GM21576 (cell line): ENCODE measurements around the gene JPH4.

Source experiments
- ATAC-seq: cut with Tn5 transposase; IDR thresholded peaks from one replicate; pipeline ENCODE4 v1.9.1; 2021; ENCODE audit warnings: mild to moderate bottlenecking, moderate library complexity; ENCODE audit not compliant: unreplicated experiment

Gene JPH4

DNA sequence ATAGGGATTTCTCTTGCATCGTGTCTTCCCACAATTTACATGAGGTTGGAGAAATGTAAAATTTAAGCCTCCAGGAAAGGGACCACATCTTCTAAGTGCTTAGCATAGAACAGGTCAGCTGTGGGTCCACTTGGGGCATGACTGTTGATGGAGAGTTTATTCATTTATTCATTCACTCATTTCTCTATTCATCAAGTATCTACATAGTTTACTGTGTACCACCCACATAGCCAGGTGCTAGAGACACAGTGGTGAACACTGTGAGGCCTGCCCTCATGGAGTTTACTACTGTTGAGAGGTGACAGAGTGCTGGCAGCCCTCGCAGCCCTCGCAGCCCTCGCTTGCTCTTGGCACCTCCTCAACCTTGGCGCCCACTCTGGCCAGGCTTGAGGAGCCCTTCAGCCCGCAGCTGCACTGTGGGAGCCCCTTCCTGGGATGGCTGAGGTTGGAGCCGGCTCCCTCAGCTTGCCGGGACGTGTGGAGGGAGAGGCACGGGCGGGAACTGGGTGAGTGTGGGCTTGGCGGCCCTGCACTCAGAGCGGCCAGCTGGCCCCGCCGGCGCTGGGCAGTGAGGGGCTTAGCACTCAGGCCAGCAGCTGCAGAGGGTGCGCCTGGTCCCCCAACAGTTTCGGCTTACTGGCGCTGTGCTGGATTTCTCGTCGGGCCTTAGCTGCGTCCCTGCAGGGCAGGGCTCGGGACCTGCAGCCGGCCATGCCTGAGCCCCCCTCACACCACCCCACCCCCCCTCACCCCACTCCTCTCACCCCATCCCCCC is 1.7 kb upstream of the JPH4 start:
- ATAC-seq, result no peak

DNA sequence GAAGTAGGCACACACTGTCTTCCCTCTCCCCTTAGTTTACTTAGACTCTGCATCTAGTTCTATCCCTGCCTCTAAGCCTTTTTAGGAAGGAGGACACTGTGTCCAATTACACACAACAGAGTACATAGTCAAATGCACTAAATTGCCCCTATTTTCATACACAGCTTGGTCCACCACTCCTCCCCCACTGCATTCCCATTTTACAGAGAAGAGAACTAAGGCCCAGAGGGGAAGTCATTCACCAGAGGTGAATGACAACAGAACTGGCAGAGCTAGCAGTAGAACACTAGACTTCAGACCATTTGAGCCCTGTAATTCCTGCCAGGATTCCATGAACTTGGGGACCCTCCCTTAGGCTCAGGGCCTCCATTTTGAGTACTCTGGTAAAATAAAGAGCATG is 1.1 kb upstream of the JPH4 start:
- no peak for ATAC-seq

DNA sequence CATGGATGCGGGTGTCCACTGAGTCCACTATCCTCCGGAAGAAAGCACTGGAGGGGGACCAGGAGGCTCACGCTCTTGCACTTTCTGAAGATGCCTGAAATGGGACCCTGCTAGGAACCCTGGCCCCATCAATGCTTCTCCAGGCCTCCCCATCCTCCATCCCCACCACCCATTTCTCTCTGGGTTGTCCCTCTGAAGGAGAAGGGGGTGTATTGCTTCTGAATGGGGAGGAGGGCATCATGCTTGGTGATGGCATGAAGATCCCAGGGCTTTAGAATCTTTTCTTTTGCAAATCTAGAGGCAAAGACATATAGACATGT is 681 bp upstream of the JPH4 start:
- no peak for ATAC-seq

DNA sequence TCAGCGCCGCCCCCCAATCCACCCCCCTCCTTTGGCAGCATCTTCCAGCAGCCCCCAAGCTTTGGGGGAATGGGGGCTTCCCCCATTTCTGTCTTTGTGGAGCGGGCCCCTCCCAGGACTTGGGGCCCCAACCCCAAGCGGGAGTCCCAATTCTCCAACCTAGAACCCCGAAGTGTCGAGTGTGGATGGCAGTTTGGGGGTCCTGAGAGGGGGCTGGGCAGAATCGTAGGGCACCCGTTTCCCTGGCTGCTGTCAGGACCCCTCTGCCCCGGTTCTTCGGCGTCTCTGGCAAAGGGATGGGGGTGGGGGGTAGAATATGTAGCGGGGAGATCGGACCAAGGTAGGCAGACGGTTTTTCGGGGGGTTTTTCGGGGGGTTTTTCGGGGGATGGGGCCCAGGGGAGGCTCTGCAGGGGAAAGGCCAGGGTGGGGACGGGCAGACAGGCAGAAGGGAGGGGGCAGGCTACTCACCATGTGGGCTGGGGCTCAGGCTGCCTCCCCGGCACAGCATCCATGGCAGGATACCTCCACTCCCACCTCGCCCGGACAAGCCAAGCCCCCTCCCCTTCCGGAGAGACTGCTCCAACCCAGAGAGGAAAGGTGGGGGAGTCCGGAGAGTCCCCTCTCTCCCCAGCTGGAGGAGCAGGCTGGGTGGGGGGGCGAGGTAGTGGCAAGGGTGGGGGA is 739 bp downstream of the JPH4 start:
- ATAC-seq, result no peak

DNA sequence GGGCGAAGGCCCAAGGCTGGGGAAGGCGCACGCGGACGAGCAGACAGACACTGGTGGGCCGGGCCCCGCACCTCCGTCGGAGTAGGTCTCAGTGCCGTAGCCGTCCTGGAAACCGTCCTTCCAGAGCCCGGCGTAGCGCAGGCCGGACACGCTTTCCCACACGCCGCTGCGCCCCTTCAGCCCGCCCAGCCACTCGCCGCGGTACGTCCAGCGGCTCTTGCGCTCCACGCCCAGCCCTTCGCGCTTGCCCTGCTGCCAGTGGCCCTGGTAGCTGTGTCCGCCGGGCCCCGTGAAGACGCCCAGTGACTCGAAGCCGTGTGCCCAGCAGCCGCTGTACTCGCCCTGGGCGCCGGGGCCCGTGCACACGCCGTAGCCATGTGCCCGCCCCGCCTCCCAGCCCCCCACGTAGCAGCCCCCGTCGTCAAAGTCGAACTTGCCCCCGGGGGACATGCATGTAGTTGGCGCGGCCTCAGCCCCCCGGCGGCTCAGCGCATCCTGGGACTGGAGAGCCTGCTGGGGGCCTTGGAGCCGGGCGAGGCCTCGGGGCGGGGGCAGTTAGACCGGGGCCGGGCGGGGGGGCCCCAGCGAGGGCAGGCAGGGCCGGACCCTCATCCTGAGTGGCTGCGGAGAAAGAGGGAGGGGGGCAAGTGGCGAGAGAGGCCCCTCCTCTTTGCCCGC is 1.4 kb downstream of the JPH4 start:
- ATAC-seq, result no peak

DNA sequence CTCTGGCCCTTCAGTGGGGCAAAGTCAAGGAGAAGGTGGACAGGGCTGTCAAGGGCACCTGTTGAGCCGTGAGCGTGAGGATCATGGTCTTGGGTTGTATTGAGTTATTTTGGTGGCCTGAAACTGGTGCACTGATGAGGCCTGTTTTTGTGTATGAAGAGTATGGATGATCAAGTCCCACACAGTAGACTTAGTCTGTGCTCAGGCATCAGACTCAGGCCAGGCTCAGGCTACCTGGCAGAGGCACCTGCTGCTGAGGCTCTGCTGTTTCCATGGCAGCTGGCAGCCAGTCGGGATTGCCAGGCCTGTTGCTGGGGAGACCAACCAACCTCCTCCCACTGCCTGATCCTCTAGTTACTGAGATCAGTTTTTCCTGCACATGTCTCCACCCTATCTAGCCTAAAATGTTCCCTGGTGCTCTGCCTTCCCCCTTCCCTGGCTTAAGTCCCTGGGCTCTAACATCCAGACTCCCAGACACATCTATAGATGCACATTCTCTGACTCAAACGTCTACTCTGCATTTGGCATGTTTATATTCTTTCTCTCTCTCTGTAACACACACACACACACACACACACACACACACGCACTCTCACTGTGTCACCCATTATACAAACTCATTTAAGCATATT is 5.1 kb downstream of the JPH4 start:
- ATAC-seq, result no peak

DNA sequence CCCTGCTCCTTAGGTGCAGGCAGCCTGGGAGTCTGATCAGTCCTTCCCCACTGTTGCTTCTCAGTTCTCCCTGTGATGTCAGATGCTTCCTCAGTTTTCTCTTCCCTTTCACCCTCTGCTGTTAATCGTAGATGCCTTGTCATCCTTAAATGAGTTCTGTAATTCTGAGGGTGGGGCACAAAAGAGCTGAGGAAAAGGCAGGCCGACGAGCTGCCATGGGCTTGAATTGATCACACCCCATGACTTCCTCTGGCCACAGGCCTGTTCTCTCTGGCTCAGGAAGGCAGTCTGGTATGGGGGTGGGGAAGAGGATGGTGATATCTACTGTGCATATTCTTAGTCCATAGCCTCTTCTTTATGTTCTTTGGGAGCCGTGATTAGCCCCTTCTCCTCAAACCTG is 5.8 kb downstream of the JPH4 start:
- ATAC-seq, result no peak

DNA sequence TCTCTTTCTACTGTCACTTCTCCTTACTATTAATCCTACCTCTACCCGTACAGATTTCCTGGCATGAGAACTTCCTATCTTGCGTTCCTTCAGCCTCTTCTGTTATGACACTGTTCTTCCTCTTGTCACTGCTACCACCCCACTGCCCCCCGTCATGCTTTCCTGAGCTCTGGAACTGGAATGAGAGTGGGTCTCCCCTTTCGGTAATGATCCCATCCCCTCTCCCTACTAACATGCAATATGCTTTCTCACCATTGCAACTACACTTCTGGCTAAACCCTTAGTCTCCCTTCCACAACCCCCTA is 6.1 kb downstream of the JPH4 start:
- ATAC-seq, result no peak

DNA sequence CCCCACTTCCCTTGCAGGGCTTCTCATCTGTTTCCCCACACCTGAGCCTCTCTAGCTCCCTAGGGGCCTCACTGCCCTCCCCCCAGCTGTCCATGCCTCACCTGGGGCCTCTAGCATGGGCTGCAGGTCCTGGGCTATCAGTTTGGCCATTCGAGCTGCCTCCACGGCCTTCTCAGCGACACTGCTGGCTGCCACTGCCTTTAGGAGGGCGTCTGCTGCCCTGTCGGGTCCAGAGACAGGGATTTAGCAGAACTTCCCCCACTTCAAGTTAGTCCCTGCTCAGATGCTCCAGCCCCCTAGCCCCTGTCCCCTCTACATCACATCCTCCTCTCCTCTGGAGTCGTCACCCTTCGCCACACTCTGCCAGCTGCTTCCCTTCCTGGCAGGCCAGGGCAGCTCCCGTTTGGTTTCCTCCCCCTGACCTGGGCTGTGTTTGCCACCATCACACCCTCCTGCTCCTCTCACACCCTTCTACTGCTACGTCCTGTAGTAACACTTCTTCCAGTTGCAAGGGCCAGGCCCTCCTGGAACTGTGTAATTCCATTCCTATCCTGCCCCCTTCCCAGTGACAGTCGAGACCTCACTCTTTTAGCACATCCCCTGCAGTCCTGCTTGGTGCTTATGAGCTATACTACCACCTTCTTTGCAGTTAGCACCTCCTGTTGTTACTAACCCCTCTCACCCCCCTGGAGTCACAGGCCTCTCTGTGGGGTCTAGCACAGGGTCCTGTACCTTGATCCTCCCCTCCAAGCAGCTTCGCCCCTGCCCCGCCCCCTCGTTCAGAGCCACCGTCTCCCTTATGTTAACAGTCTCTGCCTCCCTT is 6.7 kb downstream of the JPH4 start:
- no peak for ATAC-seq

DNA sequence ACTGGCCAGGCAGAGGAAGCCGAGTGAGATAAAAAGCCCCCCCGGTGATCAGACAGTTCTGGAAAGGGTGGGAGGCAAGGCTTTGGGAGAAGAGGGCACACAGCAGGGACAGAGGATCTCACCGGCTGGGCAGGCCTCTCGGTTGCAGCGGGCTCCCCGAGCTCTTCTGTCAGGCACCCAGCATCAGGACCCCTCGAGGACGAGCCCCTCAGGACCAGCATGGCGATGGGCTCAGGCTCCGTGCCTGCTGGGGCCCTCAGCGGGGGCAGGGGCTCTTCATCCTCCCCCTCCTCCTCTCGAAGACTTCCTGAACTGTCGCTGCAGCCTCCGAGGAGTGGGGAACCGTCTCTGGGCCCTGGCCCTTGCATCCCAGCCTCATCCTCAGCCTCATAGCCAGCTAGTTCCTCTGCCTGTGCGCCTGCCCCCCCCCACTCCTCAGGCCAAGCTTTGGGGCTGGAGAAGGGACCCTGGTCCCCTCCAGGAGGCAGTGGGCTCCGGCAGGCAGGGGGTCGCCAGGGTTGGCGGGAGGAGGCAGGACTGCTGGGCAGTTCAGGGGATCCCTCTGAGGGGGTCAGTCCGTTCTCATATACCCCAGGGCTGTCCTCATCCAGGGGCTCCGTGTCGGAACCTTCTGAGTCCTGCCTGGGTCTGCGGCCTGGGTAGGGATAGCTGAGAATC is 7.6 kb downstream of the JPH4 start:
- ATAC-seq, result no peak

DNA sequence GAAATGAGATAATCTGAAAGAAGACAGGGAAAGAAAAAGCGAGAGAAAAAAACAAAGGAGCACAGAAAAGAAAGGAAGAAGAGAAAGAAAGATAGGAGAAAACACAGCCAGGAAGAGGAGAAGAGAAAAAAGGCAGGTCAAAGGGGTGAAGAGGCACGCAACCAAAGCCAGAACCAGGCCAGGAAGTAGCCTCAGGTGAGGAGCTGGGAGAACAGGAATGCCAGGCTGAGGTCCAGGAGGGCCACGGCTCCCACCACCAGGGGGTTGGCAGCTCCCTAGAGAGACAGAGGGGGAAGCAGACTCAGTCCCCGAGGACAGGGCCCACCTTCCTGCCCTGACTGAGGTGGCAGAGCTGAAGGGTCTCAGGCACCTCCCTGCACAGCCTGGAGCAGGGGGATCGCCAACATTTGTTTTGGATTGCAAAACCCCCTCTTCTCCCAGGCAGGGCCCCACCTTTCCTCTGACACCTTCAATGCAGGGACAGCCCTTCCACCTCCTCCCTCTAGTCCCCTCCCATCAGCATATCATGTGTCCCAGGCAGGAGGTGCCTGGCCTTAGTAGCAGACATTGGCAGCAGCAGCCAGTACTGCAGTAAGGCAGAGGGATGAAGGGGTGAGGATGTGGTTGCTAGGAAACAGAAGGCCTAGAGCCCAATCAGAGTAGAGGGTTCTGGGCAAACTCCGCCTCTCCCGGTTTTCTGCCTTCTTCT is 9.0 kb downstream of the JPH4 start:
- no peak for ATAC-seq

DNA sequence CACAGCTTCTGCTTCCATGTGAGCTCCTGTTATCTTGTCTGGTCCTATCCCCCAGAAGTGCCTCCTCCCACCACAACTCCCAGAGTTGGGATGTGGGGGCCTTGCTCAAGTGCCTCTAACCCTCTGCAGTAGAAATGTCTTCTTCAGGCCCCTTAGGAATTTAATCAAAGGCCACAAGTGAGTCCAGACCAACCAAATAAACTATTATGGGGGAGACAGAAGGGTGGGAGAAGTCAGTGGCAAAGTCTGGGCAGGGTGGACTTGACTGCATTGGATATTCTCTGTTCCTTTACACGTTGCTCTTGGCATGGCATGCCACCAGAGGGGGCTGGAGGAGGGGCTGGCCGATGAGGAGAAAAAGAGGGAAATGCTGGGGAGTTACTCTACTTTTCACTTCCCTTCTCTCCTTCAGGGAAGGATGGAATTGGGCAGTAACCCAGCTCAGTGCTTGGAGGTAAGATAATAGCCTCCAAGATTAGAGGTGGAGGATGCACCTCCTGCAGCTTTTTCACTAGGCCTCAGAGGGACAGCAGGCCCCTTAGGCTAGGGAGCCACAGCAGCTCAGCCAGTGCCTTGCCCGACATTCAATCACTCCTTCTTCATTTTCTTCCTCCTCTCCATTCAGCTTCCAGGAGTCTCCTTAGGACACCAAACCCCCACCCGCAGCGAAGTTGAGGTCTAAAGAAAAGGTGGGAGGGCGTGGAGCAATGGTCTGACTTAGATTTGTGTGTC is 9.8 kb downstream of the JPH4 start:
- no peak for ATAC-seq

DNA sequence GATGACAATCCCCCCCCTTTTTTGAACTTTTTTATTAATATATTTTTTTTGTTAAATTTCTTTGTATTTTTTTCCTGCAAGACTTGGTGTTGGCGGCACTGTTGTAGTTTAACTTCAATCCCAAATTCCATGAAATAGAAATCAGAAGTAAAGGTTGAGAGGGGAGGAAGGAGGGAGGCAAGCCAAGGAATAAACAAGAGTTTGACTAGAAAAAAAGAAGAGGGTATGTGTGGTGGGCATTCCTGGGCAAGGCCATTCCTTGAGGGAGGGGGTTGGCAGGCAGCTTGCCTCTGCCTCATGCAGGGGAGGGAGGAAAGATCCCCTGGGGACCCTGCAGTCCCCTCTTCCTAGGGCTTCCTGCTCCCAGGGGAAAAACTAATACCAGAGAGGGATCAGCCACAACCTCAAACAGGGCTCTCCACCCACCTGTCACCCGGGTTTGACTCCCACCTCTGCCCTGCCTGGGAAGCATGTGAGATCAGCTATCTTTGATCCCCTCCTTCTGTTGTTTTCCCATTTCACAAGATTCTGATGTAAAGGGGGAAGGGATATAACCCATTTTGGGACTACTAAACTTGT is 10.5 kb downstream of the JPH4 start:
- ATAC-seq, result no peak

DNA sequence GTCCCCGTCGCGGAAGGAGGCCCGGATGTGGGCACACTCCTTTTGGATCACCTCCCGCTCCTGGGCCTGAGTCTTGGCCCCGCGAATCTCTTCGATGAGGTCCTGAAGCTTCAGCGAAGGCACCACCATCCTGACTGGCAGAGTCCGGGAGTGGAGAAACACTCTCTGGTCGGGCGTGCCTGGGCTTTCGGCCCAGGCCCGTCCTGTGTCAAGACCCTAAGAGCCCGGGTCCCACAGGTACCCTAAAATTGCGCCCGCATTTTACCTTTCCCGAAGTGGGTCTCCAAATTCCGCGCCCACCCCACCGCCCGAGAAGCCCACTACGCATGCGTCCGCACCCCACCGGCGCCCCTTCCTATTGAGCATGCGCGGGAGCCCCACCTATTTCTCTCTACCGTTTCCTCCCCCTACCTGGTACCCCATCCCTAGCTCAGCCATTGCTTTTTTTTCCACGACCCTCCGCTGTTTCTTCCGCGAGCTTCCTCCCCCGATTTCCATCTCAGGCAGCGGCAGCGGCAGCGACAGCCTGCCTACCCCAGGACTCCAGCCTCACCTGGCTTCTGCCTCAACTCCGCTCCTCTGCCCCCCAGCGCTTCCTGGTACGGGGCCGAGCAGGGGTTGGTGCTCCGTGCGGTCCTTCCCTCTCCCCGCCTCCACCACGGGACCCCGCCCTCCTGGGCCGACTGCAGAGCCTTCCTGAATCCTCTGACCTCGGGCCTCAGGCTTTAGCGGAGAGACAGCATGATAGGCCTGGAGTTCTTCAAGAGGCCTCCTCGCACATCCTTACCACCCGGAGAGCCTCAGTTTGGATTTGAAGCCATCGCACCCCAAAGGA is 11.2 kb downstream of the JPH4 start, which contains the start of gene AP1G2:
Gene AP1G2, minus strand, starts transcription at position 606 of the 835 bp plus-strand sequence. Its CDS starts 477 bp downstream, at position 129.
- peak; percentile 89 for ATAC-seq

DNA sequence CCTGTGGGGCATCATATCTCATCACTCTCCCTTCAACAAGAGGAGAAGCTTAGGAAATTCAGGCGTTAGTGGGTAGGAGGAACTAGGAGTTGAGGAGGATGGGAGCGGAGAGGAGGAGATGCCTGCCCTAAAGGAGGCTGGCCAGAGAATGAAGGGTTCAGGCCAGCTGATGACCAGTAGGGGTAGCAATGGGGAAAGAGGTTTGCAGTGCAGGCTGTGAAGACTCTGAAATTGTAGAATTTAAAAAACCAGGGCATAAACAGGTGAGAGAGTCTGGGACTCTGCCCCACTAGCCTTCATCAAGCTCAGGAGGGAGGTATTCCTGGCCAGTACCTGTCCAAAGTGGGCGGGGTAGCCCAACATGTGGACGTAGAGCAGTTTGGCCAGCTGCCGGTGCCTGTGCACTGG is 11.8 kb downstream of the JPH4 start:
- no peak for ATAC-seq

DNA sequence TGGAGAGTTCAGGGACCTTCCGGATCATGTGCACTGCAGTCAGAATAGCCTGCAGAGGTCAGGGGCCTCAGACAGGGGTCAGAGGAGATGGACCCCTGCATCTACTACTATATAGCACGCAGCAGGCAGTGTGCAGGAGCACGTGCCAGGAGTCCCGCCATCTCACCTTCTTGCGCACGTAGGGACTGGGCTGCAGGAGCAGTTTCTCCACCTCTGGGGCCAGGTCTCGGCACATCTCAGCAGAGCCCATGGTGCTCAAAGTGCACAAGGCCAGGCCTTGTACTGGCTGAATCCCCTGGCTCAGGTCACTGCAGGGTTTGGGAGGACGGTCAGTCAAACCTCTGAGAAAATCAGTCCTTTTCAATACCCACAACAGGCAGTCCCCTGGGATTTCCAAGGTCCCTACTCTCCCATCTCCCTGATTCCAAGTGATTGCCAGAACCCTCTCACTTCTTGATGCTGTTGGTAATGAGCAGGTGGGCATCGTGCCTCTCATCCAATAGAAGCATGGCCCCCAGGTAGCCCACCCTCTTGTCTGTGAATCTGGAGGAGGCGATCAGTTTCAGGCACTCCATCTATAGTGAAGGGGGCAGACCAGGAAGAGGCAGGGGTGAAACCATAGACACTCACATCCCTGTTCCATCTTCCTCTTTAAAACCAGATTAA is 12.3 kb downstream of the JPH4 start:
- ATAC-seq, result no peak

DNA sequence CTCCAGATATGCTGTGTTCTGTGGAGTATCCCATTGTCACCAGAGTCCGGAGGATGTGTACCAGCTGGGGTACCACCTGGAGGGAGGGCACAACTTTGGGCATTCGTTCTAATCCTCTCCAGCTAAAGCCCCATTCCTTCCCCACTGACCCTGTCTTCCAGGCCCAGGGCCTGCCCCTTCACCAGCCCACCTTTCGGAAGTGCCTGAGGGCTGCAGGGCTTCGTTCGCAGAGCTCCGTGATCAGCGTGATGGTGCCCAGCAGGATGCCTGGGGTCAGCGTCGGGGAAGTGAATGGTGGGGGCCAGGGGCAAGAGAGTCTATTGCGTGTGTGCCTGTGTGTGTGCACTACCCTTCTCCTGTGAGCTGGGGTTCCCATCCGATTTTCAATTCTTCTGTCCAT is 13.0 kb downstream of the JPH4 start:
- ATAC-seq, result no peak
